ENCODE results near the gene HOXD13. TPM values are rescaled to one million over a fixed set of nuclear protein-coding genes. Genes with fewer than 3 reads are reported as not detected.

HOXD13 gene
- total and polyA plus RNA-seq, 2 donors (not counting 1 experiment from before 2014, with no cell fraction given): not detected

- 7% methylated on average over 48 of the region's 48 CpGs for WGBS (ENCODE audit: insufficient coverage)
- ChIA-PET POLR2A (no interaction called here), CTCF (interaction anchor here (0.6 to 3.8 kb wide), 12 partner anchors 9 to 673 kb away, joined by 3 to 26 read pairs (median 4); no protein-coding TSS in a partner anchor)
- Histone ChIP-seq H3K9ac (ENCODE audit: low read length) (peak overlapping the region; percentile 25), H2AFZ (ENCODE audit: insufficient read depth, low read depth, low read length, poor library complexity, severe bottlenecking) (peak overlapping the region; percentile 9), H4K20me1 (ENCODE audit: control insufficient read depth, insufficient read depth, low read length, poor library complexity, severe bottlenecking) (no peaks in the 10 kb centered on the region), H3K4me3 (ENCODE audit: control extremely low read depth in 1 of 5, extremely low read depth in 1 of 5, insufficient read depth in 1 of 5, low read depth in 2 of 5, low read length in 4 of 5) (peak overlapping the region in 2 of 5 experiments; percentile 29 to 32), H3K27me3 (replicated peaks in 1 of 4; ENCODE audit: control extremely low read depth in 1 of 4, control insufficient read depth in 3 of 4, insufficient read depth in 4 of 4, low read length in 3 of 4) (peaks cover 0 to 90% (median 68%) of the 10 kb centered on the region in 4 experiments), H3K4me2 (replicated peaks; ENCODE audit: low read depth, low read length, poor library complexity, severe bottlenecking) (peak overlapping the region; percentile 58), H3K79me2 (ENCODE audit: control insufficient read depth, insufficient read depth, low read length) (no peaks in the 10 kb centered on the region), H3K27ac (ENCODE audit: low read length in 2 of 2) (no peak overlapping the region), H3K36me3 (replicated peaks in 1 of 2; ENCODE audit: control extremely low read depth in 1 of 2, control insufficient read depth in 1 of 2, extremely low read depth in 1 of 2, insufficient read depth in 2 of 2, low read length in 1 of 2) (no peaks in the 10 kb centered on the region), H3K4me1 (ENCODE audit: control insufficient read depth in 2 of 2, insufficient read depth in 2 of 2, low read length in 2 of 2) (peaks cover 19 to 38% of the 10 kb centered on the region in 2 donors), H3K9me3 (ENCODE audit: control extremely low read depth in 1 of 3, control insufficient read depth in 2 of 3, insufficient read depth in 1 of 3, low read length in 2 of 3) (peaks cover 0 to 33% (median 6%) of the 10 kb centered on the region in 3 donors)
- peaks cover 23% of the 10 kb centered on the region for H3K4me1 Mint-ChIP-seq
- H3K9me3 Mint-ChIP-seq (ENCODE audit: insufficient read depth): no peaks in the 10 kb centered on the region
- H3K4me3 Mint-ChIP-seq: peak overlapping the region; percentile 42
- no peak for TF ChIP-seq EZH2 (IDR thresholded peaks at IDR 0.05; ENCODE audit: borderline replicate concordance, insufficient read depth, low read depth, low read length, poor library complexity, severe bottlenecking)
- TF ChIP-seq, protein P1, sequence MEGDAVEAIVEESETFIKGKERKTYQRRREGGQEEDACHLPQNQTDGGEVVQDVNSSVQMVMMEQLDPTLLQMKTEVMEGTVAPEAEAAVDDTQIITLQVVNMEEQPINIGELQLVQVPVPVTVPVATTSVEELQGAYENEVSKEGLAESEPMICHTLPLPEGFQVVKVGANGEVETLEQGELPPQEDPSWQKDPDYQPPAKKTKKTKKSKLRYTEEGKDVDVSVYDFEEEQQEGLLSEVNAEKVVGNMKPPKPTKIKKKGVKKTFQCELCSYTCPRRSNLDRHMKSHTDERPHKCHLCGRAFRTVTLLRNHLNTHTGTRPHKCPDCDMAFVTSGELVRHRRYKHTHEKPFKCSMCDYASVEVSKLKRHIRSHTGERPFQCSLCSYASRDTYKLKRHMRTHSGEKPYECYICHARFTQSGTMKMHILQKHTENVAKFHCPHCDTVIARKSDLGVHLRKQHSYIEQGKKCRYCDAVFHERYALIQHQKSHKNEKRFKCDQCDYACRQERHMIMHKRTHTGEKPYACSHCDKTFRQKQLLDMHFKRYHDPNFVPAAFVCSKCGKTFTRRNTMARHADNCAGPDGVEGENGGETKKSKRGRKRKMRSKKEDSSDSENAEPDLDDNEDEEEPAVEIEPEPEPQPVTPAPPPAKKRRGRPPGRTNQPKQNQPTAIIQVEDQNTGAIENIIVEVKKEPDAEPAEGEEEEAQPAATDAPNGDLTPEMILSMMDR (IDR thresholded peaks at IDR 0.05): peak; percentile 61
- DNase-seq (peak; percentile 74), ATAC-seq (ENCODE audit: low read depth) (peak; percentile 73)
- H3K27me3 Mint-ChIP-seq: peaks cover 76% of the 10 kb centered on the region
- no peak overlapping the region for H3K27ac Mint-ChIP-seq
- intact Hi-C loops (cut with micrococcal nuclease): loop anchor here (5.0 kb wide), 1 partner anchor 412 kb away; no protein-coding TSS in a partner anchor
Measured at GRCh38 chr2:176140513-176141317, 48.2 kb downstream of the HOXD13 start.

- WGBS (ENCODE audit: insufficient coverage): no CpG with 5 or more reads among the region's 2 CpGs
- H3K9me3 Mint-ChIP-seq (ENCODE audit: insufficient read depth): no peaks in the 10 kb centered on the region
- Histone ChIP-seq H4K20me1 (ENCODE audit: control insufficient read depth, insufficient read depth, low read length, poor library complexity, severe bottlenecking) (no peaks in the 10 kb centered on the region), H3K4me1 (ENCODE audit: control insufficient read depth in 2 of 2, insufficient read depth in 2 of 2, low read length in 2 of 2) (peaks cover 12 to 22% of the 10 kb centered on the region in 2 donors), H3K36me3 (replicated peaks in 1 of 2; ENCODE audit: control extremely low read depth in 1 of 2, control insufficient read depth in 1 of 2, extremely low read depth in 1 of 2, insufficient read depth in 2 of 2, low read length in 1 of 2) (no peaks in the 10 kb centered on the region), H3K27ac (ENCODE audit: low read length in 2 of 2) (no peak overlapping the region), H3K4me3 (ENCODE audit: control extremely low read depth in 1 of 5, extremely low read depth in 1 of 5, insufficient read depth in 1 of 5, low read depth in 2 of 5, low read length in 4 of 5) (no peak overlapping the region), H2AFZ (ENCODE audit: insufficient read depth, low read depth, low read length, poor library complexity, severe bottlenecking) (no peak overlapping the region), H3K9me3 (ENCODE audit: control extremely low read depth in 1 of 3, control insufficient read depth in 2 of 3, insufficient read depth in 1 of 3, low read length in 2 of 3) (peaks cover 0 to 30% (median 6%) of the 10 kb centered on the region in 3 donors), H3K4me2 (replicated peaks; ENCODE audit: low read depth, low read length, poor library complexity, severe bottlenecking) (no peak overlapping the region), H3K9ac (ENCODE audit: low read length) (no peak overlapping the region), H3K27me3 (replicated peaks in 1 of 4; ENCODE audit: control extremely low read depth in 1 of 4, control insufficient read depth in 3 of 4, insufficient read depth in 4 of 4, low read length in 3 of 4) (peaks cover 0 to 91% (median 68%) of the 10 kb centered on the region in 4 experiments), H3K79me2 (ENCODE audit: control insufficient read depth, insufficient read depth, low read length) (no peaks in the 10 kb centered on the region)
- TF ChIP-seq, protein P1 (IDR thresholded peaks at IDR 0.05): no peak
- TF ChIP-seq EZH2 (IDR thresholded peaks at IDR 0.05; ENCODE audit: borderline replicate concordance, insufficient read depth, low read depth, low read length, poor library complexity, severe bottlenecking): no peak
- CTCF ChIA-PET: interaction anchor here (0.9 to 2.2 kb wide), 2 partner anchors 15 to 495 kb away, joined by 3 to 9 read pairs; no protein-coding TSS in a partner anchor
- no peak for DNase-seq
- POLR2A ChIA-PET: no interaction called here
- peaks cover 76% of the 10 kb centered on the region for H3K27me3 Mint-ChIP-seq
- no peak overlapping the region for H3K27ac Mint-ChIP-seq
- intact Hi-C loops (cut with micrococcal nuclease): loop anchor here (5.0 kb wide), 1 partner anchor 410 kb away; no protein-coding TSS in a partner anchor
- ATAC-seq (ENCODE audit: low read depth): no peak
- peaks cover 16% of the 10 kb centered on the region for H3K4me1 Mint-ChIP-seq
- no peak overlapping the region for H3K4me3 Mint-ChIP-seq
Measured at GRCh38 chr2:176142281-176142680, 49.8 kb downstream of the HOXD13 start.

All from B cell (primary cell).